Brain microvascular endothelial cell (primary cell): ENCODE data around the gene L3MBTL3.

Source experiments
- DNase-seq: peaks from one replicate; pipeline ENCODE4 v3.0.0-alpha.2; 2020
- H3K27ac ChIP-seq: fragments of 250-450 bp; sonication (Bioruptor Pico); 2 replicates; pipeline ENCODE4 v1.5.1; 2020; ENCODE audit warnings: mild to moderate bottlenecking, moderate library complexity
- H3K27me3 ChIP-seq: fragments of 250-450 bp; sonication (Bioruptor Pico); replicated peaks from 2 replicates; pipeline ENCODE4 v1.5.1; 2020; ENCODE audit warnings: mild to moderate bottlenecking
- H3K36me3 ChIP-seq: fragments of 250-450 bp; sonication (Bioruptor Pico); replicated peaks from 2 replicates; pipeline ENCODE4 v1.5.1; 2020; ENCODE audit warnings: mild to moderate bottlenecking
- H3K4me3 ChIP-seq: 2 replicates; pipeline ENCODE4 v1.5.1; 2011; ENCODE audit warnings: low read depth, mild to moderate bottlenecking, control low read depth, low read length, moderate library complexity
- CTCF ChIP-seq: IDR thresholded peaks from 2 replicates; pipeline ENCODE4 v1.5.1; 2011; ENCODE audit warnings: low read depth, mild to moderate bottlenecking, moderate library complexity, low read length, control low read depth, inconsistent platforms; ENCODE audit errors: missing control alignments
- in situ Hi-C: cut with HindIII; loops from 2 replicates; pipeline ENCODE4 v1.10.0; 2017; ENCODE audit warnings: low sequenced_read_pairs, low pct_ligation_motif_present

Gene L3MBTL3

GRCh38 chr6:130037207-130037811 is 18.9 kb downstream of the L3MBTL3 start:
- no peak for DNase-seq
- Histone ChIP-seq H3K4me3 (no peak overlapping the region), H3K27ac (no peak overlapping the region), H3K36me3 (no peaks in the 10 kb centered on the region), H3K27me3 (no peaks in the 10 kb centered on the region)
- peak; percentile 37 for TF ChIP-seq CTCF
- in situ Hi-C loops, result no loop called here

GRCh38 chr6:130041594-130041993 is 23.2 kb downstream of the L3MBTL3 start:
- Histone ChIP-seq H3K4me3 (no peak overlapping the region), H3K27ac (no peak overlapping the region), H3K27me3 (no peaks in the 10 kb centered on the region), H3K36me3 (no peaks in the 10 kb centered on the region)
- in situ Hi-C loops, result no loop called here
- no peak for DNase-seq
- no peak for TF ChIP-seq CTCF

GRCh38 chr6:130043344-130043743 is 25.0 kb downstream of the L3MBTL3 start:
- Histone ChIP-seq H3K27me3 (no peaks in the 10 kb centered on the region), H3K27ac (no peak overlapping the region), H3K4me3 (no peak overlapping the region), H3K36me3 (no peaks in the 10 kb centered on the region)
- in situ Hi-C loops, result no loop called here
- DNase-seq, result no peak
- no peak for TF ChIP-seq CTCF

GRCh38 chr6:130045622-130046021 is 27.2 kb downstream of the L3MBTL3 start:
- no peak for TF ChIP-seq CTCF
- Histone ChIP-seq H3K36me3 (peaks cover 8% of the 10 kb centered on the region), H3K4me3 (no peak overlapping the region), H3K27ac (no peak overlapping the region), H3K27me3 (no peaks in the 10 kb centered on the region)
- DNase-seq, result no peak
- in situ Hi-C loops, result no loop called here

- no peaks in the 10 kb centered on the region for H3K27me3 ChIP-seq
- H3K36me3 ChIP-seq, result peaks cover 11% of the 10 kb centered on the region
- peak; percentile 7 for DNase-seq
- H3K4me3 ChIP-seq, result no peak overlapping the region
- H3K27ac ChIP-seq, result no peak overlapping the region
- TF ChIP-seq CTCF, result no peak
- in situ Hi-C loops, result no loop called here
Measured at GRCh38 chr6:130046671-130047070, 28.3 kb downstream of the L3MBTL3 start.
